Left ventricle myocardium inferior (tissue), 1 donor: ENCODE data around the gene SUFU. TPM values are rescaled to one million over a fixed set of nuclear protein-coding genes. Genes with fewer than 3 reads are reported as not detected.

Experiments
- DNase-seq: peaks from one replicate; pipeline ENCODE4 v3.0.0-alpha.2; 2020
- H3K27ac ChIP-seq: fragments of 200-600 bp; replicated peaks from 2 replicates; pipeline ENCODE4 v1.8.0; 2021
- H3K27me3 ChIP-seq: fragments of 200-600 bp; 2 replicates; pipeline ENCODE4 v1.8.0; 2021; ENCODE audit warnings: low read depth
- H3K36me3 ChIP-seq: fragments of 200-600 bp; 2 replicates; pipeline ENCODE4 v1.8.0; 2021
- H3K4me1 ChIP-seq: fragments of 200-600 bp; 2 replicates; pipeline ENCODE4 v1.8.0; 2021
- H3K4me3 ChIP-seq: fragments of 200-600 bp; 2 replicates; pipeline ENCODE4 v1.8.0; 2021; ENCODE audit warnings: mild to moderate bottlenecking, moderate library complexity
- H3K9me3 ChIP-seq: fragments of 200-600 bp; replicated peaks from 2 replicates; pipeline ENCODE4 v1.8.0; 2021
- intact Hi-C: fragments of 100-400 bp; cut with micrococcal nuclease; formaldehyde crosslinking; loops from one replicate; pipeline ENCODE4 v1.11.0; 2022
- total RNA-seq: library from RNA; stranded (reverse); fragmentation: NEBNext Ultra II Directional; extraction: Animal tissue kit (Norgen Biotek cat#: 25700); gene quantifications from one replicate; pipeline ENCODE4 v1.2.1, GENCODE V29; 2021
- TF ChIP-seq, protein P1 (sequence below): fragments of 200-600 bp; IDR thresholded peaks from 2 replicates; pipeline ENCODE4 v1.8.0; 2021; ENCODE audit warnings: antibody characterized with exemption, mild to moderate bottlenecking, borderline replicate concordance
- donor health status: DM: no; HTN: yes; CAD: no; lungs with severe emphysema.

Gene SUFU
- total RNA-seq, 1 donor from 2014 or later = 7.9 TPM

DNA sequence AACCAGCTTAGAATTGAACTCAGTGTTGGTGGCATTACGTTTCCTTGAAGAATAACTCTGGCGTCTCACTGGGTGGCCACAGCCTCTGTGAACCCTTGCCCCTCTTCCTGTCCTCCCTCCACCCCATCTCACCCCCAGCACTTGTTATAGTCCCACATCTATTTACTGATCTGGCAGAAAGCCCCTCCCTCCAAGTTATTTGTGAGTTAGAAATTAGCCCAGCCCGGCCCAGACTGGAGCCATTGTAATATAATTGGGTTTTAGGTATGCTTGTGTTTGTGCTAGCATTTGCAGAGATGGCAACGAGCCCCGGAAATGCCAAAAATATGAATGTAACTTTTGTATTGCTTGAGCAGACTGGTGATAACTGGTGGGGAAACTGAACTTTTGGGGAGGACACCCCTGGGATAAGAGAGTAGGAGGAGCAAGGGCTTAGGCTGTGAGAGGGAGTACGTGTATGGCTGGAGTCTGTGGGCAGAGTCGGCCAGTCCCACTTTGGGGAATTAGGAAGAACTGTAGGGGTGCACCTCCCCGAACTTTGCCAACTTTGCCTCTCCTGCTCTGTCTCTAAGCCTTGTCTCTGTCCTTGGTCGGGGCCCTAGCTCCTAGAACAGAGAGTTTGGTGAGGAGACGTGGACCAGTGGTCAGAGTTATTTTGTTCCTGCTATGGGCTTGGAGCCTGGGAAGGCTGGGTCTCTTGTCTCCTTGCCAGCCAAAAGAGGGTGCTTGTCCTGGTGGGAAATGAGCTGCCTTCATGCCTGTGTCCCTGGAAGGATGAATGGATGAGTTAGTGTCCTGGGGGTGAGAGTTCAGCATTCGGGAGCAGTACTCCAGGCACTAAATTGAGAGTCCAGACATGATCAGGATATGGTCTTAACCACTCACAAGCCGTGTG, 121.2 kb downstream of the SUFU start:
- intact Hi-C loops = no loop called here
- Histone ChIP-seq H3K4me1 (peaks cover 83% of the 10 kb centered on the region), H3K9me3 (no peaks in the 10 kb centered on the region), H3K27ac (peak overlapping the region; percentile 91), H3K36me3 (no peaks in the 10 kb centered on the region), H3K27me3 (no peaks in the 10 kb centered on the region), H3K4me3 (no peak overlapping the region)
- peak; percentile 5 for DNase-seq
- TF ChIP-seq, protein P1, sequence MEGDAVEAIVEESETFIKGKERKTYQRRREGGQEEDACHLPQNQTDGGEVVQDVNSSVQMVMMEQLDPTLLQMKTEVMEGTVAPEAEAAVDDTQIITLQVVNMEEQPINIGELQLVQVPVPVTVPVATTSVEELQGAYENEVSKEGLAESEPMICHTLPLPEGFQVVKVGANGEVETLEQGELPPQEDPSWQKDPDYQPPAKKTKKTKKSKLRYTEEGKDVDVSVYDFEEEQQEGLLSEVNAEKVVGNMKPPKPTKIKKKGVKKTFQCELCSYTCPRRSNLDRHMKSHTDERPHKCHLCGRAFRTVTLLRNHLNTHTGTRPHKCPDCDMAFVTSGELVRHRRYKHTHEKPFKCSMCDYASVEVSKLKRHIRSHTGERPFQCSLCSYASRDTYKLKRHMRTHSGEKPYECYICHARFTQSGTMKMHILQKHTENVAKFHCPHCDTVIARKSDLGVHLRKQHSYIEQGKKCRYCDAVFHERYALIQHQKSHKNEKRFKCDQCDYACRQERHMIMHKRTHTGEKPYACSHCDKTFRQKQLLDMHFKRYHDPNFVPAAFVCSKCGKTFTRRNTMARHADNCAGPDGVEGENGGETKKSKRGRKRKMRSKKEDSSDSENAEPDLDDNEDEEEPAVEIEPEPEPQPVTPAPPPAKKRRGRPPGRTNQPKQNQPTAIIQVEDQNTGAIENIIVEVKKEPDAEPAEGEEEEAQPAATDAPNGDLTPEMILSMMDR = no peak

DNA sequence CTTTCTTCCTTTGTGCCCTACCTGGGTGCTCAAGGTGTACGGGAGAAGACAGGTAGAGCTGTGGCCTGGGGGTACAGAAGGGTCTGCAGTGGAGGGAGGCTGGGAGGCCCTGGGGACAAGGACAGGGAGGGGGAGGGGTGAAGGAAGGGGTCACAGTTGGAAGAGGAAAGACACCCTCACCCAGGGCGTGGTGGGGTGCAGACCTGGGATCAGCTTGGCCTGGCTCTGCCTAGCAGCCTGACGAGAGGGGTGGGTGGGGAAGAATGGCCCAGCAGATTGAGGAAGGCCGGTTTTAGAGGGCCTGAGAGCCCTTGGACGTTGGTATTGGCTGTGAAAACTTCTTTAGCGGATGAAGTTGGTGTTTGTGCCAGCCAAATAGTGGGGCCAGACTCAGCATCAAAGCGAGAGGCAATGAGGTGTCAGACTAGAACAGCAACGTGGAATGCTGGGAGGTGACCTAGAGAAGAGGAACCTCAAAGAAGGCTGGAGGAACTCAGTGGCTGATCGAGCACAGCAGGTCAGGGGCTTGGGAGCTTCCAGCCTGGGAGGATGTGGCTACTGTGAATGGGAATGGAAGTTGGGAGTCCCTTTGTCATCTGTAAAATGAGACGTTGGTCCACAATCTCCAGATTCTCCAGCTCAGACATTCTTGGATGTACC, 122.4 kb downstream of the SUFU start:
- DNase-seq = no peak
- Histone ChIP-seq H3K4me1 (peaks cover 83% of the 10 kb centered on the region), H3K4me3 (no peak overlapping the region)

DNA sequence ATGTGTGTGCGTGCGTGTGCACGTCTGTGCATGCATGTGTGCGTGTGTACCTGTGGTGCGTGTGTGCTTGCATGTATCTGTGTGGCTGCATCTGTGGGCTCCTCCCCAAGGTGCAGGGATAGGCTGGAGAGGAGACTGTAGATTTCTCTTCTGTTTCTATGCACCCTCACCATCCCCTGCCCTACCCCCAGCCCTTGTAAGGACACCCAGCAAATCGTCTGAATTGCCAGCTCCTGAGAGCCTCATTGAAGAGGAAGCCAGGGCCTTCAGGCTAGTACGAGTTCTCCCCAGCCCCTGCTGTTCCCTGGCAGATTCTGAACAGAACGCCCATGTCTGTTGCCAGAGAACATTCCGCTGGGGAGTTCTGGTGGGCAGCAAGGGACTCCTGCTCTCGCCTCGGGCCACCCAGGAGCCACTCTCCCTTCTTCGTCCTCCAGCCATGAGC, 123.5 kb downstream of the SUFU start:
- no peaks in the 10 kb centered on the region for H3K27me3 ChIP-seq
- H3K27ac ChIP-seq = peak overlapping the region; percentile 91
- TF ChIP-seq, protein P1 = no peak
- no peaks in the 10 kb centered on the region for H3K9me3 ChIP-seq
- peaks cover 3% of the 10 kb centered on the region for H3K36me3 ChIP-seq
- peaks cover 83% of the 10 kb centered on the region for H3K4me1 ChIP-seq
- H3K4me3 ChIP-seq = peak overlapping the region; percentile 12
- intact Hi-C loops = no loop called here
- DNase-seq = no peak

More for the DNA sequence above, 122.4 kb downstream of the SUFU start:
- peaks cover 3% of the 10 kb centered on the region for H3K36me3 ChIP-seq
- intact Hi-C loops = no loop called here
- TF ChIP-seq, protein P1 = no peak
- no peaks in the 10 kb centered on the region for H3K9me3 ChIP-seq
- peak overlapping the region; percentile 91 for H3K27ac ChIP-seq
- H3K27me3 ChIP-seq = no peaks in the 10 kb centered on the region

DNA sequence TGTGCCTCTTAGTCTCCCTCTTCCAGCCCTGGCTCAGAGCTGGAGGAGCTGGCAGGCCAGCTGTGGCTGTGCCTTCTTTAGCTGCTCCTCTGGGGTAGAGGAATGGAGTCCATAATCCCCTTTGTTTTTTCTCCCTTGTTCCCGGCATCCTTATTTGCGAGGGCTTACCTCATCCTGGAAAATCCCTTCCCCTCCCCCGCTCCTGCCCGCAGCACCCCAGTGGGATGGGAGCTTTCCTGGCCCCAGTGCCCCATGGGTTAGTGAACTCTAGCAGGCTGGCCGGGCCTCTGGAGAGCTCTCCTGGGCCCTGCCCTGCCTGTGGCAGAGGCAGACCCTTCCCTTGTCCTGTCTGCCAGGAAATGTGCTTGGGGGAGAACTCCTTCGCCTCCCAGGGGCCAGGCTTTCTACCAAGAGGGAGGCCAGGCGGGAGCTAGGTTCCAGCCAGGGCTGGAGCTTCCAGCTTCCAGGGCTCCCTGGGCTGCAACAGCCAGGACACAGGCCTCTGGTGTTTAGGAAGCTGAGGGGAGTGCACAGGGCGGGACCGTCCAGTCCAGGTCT, 124.0 kb downstream of the SUFU start:
- Histone ChIP-seq H3K27me3 (no peaks in the 10 kb centered on the region), H3K27ac (peak overlapping the region; percentile 91), H3K4me3 (peak overlapping the region; percentile 12), H3K9me3 (no peaks in the 10 kb centered on the region), H3K36me3 (peaks cover 3% of the 10 kb centered on the region), H3K4me1 (peaks cover 84% of the 10 kb centered on the region)
- peak; percentile 49 for DNase-seq
- TF ChIP-seq, protein P1 = no peak
- intact Hi-C loops = no loop called here

DNA sequence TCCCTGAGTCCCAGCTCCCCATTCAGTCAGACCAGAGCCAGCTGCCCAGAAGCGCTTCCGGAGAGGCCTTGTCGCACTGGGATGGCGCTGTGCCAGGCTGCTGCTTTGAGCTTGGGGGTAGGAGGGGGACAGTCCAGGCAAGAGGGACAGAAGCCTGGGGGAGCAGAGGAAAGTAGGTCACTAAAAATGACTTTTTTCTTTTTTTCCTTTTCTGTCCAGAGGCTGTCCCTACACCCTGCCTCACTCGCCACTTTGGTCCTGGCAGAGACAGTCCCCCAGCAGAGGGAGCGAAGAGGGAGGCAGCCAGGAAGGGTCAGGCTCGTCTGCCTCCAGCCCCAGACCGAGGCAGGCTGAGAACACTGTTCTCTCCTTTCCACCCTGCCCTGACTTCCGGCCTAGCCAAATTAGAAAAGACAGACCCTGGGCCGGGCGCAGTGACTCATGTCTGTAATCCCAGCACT, 124.7 kb downstream of the SUFU start:
- H3K36me3 ChIP-seq = peaks cover 3% of the 10 kb centered on the region
- intact Hi-C loops = no loop called here
- H3K9me3 ChIP-seq = no peaks in the 10 kb centered on the region
- H3K4me1 ChIP-seq = peaks cover 91% of the 10 kb centered on the region
- H3K27ac ChIP-seq = peak overlapping the region; percentile 91
- TF ChIP-seq, protein P1 = peak; percentile 33
- no peak overlapping the region for H3K4me3 ChIP-seq
- DNase-seq = peak; percentile 78
- no peaks in the 10 kb centered on the region for H3K27me3 ChIP-seq
